GOT3 (cell line): ENCODE measurements around the gene RGP1.

Experiments used
- DNase-seq: peaks from one replicate; lab custom pipeline; 2025; ENCODE audit warnings: mixed read lengths; lab: John Stamatoyannopoulos, UW

Gene RGP1

DNA sequence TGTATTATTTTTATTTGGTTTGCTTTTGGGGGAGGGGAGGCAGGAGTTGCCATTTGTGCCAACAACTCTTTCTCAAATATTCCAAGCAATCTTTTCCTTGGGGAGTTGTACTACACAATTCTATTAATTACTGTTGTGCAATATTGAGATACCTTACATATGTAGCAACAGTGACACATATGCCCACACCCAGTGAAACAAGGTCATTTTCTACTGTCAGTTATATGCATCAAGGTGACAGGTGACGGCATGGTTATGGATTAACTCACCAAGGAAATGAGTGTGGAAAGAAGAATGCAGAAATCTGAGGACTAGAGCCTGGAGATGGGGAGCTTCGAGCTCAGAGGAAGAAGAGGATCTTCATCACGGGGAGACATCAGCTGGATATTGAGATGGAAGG, 22.9 kb downstream of the RGP1 start:
- no peak for DNase-seq

DNA sequence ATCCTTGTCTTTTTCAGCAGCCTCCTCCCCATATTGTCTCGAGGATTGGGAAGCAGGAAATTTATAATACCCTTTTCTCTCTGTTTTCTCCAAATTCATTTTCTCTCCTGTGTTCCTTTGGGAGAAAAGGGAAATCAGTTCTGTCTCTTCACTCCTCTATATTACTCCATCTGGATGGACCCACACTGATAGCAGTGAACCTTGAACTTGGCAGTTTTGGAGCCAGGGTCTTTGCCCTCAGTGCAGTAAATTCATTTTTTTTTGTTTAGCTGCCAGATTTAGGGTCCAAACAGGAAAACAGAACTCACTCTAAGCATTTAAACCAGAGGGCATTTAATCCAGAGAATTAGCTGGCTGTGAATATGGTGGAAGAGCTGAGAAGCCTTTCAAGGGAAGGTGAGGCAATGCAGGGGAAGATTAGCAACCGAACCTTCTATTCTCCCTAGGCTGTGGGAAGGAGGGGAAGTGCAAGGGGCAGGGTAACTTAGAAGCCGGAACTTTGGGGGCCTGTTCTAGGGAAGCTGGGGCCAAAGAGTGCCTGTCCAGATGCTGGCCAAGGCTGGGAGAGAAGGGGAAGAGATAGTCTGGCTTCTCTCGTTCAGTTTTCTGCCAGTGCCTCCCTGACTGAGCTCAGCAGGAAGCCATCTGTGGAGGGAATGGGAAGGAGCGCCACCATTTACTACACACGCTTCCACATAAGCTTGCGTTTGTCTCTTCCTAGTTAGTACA, 26.0 kb downstream of the RGP1 start:
- DNase-seq, result no peak

DNA sequence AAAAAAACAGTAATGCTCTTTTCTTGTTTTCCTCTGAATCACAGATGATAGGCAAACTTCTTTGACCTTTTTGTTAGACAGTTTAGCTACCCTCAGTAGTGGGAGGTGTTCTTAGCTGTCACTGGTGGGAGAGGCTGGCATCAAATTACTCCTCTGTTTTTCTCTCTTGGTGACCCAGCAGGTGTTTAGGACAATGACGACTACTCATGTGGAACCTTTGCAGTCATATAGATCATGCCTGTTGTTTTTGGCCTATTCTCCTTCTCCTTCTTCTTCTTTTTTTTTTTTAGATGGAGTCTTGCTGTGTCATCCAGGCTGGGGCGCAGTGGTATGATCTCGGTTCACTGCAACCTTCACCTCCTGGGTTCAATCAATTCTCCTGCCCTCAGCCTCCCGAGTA, 26.9 kb downstream of the RGP1 start:
- DNase-seq, result no peak

DNA sequence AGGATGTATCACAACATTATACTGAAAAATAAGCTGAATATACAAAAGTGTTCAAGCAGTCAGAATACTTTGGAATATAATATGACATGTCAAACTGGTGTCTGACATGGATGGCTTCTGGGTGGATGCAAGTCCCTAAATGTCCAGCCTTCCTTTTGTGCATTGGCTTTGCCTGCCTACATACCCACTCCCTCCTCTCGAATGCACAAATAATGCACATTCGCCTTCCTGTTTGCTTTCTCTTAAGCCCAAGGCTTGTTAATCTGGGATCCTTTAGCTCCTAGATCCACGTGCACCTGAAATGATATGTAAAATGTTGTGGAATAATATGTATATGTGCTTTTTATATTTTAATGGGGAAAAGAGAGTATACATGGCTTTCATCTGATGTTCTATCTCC, 29.4 kb downstream of the RGP1 start:
- no peak for DNase-seq

DNA sequence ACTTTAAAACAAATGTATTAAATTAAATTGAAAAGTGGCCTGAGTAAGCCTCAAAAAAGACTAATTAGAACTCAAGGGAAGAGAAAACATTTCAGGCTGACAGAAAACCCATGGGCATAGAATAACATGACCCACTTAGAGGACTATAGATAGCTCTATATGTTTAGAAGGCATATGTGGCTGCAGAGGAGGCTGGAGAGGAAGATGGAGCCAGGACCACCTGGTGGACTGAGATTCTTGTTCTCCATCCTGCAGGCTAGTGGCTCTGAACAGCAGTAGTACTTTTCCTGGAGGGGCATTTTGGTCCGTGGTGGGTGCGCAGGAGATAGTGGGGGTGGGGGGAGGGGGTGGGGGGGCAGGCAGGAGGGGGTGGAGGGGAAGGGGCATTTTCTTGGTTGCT, 32.0 kb downstream of the RGP1 start:
- DNase-seq, result no peak

DNA sequence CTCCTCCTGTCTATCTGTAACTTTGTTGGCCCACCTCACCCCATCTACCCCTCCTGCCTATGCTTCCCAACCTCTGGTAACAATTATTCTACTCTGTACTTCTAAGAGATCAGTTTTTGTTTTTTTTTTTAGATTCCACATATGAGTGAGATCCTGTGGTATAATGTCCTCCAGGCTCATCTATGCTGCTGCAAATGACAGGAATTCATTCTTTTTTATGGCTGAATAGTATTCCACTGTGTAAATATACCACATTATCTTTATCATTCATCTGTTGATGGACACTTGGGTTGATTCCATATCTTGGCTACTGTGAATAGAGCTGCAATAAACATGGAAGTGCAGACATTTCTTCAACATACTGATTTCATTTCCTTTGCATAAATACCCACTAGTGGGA, 34.3 kb downstream of the RGP1 start:
- no peak for DNase-seq

DNA sequence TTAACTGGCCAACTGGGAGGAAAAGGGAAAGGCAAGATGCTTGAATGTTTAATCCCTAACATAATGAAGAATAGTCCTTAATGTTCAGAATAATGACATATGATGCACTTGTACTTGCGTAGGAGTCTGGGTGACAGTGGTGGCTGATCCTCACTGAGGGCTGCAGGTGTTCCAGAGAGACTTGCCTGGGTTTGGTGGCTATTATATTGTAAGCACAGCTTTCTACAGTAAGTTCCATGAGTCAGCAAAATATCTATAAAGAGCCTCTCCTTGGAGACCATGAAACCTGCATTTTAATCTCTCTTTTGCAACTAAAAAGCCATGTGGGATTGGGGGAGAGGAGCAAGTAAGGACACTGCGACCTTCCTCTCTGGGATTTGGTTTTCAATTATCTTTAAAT, 40.5 kb downstream of the RGP1 start:
- DNase-seq, result no peak

DNA sequence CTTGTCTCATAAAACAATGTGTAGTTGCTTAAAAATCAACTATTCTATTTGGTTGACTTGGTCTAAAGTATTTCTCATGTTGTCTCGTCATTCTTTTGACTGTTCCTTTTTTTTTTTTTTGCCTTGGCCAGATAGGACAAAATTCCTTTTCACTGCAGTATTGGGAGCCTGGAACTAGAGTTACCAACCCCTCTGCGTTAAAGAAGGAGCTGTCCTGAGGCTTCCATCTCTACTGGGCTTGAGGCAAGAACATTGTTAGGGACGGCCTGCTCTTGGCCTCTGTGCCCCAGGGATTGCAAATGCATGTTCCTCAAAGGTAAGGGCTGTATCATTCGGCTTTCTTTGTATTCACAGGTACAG, 40.9 kb downstream of the RGP1 start:
- DNase-seq, result no peak

DNA sequence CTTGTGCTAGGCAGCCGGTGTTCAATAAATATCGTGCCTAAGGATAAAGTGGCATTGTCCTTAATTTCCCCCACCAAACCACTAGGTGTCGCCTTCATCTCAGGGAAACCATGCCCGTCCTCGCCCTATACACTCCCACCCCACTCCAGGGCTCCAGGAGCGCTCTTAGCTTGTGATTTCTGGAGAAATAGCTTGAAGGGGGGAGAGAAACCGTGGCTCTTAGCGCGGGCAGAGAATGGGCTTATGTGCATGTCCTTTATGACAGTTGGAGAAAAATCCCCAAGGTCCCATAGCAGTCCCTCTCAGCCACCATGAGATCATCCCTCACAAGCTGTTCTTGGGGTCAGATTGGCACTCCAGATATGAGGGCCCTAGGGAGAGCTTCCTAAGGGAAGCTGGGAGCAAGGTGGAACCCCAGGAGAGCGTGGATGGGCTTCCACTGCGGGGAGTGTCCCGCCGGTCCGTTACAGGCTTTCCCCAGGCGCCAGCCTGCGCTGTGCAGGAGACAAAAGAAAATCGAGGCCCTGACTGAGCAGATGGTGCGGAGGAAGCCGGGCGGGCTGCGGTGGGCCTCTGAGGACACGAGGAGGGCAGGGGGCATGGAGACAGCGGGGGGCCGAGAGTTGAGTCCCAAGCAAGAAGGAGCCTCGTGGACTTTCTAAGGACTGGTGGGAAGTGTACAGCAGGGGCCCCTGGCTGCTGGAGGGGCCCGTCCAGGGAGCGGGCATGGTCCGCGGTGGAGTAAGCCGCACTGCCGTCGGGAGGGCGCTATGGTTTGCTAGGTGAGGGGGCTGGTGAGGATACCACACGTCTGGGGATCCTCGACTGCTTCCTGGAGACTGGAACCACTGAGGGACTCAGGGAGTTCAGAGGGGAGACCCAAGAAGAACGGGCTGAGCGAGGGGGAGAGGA, 41.6 kb downstream of the RGP1 start:
- DNase-seq, result no peak

DNA sequence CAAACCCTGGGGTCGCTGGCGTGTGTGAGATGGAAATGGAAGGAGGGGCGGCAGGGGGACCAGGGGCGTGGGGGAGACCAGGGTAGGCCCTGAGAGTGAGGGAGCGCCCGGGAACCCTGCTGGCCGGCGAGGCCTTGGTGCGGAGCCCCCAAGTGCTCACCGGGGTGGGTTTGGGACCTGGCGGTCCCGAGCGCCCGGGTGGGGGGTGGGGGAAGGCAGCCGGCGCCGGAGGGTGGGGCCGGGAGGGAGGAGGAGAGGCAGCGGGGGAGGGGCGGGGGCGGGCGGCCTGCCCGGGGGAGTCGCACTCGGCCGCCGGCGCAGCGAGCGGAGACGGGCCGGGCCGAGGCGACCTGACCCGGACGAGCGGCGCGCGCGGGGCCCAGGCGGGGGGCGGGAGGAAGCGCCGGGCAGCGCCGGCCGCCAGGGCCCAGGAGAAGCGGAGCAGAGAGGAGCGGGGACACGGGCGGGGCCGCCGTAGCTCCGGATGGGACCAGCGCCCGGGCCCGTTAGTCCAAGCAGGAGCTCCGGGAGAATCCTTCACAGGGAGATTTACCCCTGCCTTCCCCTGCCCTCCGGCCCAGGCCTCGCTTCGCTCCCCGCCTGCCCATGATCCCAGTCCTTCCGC, 42.3 kb downstream of the RGP1 start, which contains the start of gene NPR2:
NPR2 (plus strand) TSS at position 295 of the 625 bp plus-strand sequence. CDS start 818 bp downstream, outside the sequence.
- no peak for DNase-seq

DNA sequence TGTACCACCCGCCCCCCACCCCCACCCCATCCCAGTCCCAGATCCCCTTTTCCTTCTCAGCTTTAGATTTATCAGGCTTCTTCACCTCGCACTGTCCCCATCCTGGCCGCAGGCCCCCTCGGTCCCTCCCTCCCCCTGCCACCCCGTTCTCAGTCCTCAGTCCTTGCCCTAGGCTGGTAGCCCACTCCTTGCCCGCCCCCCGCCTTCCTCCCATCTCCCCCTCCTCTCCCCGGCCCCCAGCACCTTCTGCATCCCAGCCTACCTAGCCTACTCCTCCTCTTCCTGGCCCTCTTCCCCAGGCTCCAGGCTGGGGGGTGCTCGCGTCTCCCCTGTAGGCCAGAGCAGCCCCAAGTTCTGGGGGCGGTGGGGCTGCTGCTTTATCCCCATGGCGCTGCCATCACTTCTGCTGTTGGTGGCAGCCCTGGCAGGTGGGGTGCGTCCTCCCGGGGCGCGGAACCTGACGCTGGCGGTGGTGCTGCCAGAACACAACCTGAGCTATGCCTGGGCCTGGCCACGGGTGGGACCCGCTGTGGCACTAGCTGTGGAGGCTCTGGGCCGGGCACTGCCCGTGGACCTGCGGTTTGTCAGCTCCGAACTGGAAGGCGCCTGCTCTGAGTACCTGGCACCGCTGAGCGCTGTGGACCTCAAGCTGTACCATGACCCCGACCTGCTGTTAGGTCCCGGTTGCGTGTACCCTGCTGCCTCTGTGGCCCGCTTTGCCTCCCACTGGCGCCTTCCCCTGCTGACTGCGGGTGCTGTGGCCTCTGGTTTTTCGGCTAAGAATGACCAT, 43.1 kb downstream of the RGP1 start:
- DNase-seq, result no peak

DNA sequence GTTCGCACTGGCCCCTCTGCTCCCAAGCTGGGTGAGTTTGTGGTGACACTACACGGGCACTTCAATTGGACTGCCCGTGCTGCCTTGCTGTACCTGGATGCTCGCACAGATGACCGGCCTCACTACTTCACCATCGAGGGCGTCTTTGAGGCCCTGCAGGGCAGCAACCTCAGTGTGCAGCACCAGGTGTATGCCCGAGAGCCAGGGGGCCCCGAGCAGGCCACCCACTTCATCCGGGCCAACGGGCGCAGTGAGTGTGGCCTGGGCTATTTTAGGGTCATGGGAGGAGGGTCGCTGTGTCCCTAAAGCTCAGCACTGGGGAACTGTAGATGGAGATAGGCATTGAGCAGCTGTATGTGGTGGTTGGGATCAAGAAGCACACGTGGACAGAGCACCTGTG, 43.7 kb downstream of the RGP1 start:
- no peak for DNase-seq

DNA sequence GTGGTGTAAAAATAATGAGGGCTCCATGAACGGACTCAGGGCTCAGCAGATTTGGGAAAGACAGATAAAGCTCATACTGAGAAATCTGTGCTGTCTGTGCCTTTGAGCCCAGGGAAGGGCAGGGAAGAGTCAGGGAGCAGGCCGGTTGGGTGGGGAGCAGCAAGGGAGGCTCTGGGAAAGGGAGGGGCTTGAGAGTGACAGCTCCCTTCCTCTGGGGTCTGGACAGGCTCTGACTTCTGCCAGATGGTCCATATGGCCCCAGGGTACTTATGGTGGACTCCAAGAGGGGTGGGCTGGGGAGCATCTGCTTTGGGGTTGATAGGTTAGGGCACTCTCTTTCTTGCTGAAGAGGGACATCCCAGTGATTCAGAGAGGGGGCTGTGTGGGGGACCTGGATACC, 44.4 kb downstream of the RGP1 start:
- DNase-seq, result no peak

DNA sequence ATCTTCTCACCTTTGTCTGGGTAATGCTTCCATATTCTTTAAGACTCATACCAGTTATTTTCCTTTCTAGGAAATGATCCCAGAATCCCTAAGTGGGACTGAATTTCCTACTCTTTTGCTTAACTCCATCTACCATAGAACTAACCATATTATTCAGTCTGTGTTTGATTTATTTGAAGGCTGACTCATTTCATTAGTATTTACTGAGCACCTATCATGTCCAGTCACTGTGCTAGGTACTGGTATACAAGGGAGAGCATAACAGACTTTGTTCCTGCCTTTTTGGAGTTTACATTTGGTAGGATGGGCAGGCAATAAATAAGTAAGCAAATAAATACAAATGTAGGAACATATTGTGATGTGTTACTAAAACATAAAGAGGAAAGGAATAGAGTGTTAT, 46.6 kb downstream of the RGP1 start:
- DNase-seq, result no peak

DNA sequence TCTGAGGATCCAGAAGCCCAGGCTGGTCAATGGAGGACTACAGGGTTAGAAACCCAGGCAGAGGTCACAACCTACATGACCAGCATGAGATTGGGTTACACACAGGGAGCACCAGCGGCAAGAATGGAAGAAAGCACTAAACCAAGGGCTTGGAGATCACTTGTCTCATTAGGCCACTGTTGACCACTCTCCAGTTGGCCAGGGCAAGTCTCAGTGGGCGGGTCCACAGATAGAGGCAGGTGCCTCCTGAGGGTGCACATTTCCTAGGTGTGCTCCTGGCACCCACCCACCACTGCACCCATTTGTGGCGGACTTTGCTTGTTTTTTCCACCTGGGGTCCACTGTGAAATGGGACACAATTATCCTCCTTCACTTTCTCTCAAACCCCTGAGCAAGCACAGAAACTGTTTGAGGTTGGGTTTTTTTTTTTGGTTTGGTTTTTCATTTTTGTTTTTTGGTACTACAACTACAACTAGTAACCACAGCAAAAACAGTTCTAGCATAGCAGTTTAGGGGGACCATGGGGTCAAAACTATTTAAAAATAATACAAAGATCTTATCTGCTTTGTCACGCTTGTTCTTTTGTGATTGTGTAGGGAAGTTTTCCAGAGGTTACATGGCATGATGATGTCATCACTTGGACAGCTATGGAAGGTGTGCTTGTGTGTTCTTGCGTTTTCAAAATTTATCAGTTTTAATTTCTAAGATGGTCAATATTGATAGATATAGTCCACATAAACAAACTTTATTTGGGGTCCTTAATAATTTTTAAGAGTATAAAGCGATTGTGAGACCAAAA, 48.4 kb downstream of the RGP1 start:
- DNase-seq, result no peak

DNA sequence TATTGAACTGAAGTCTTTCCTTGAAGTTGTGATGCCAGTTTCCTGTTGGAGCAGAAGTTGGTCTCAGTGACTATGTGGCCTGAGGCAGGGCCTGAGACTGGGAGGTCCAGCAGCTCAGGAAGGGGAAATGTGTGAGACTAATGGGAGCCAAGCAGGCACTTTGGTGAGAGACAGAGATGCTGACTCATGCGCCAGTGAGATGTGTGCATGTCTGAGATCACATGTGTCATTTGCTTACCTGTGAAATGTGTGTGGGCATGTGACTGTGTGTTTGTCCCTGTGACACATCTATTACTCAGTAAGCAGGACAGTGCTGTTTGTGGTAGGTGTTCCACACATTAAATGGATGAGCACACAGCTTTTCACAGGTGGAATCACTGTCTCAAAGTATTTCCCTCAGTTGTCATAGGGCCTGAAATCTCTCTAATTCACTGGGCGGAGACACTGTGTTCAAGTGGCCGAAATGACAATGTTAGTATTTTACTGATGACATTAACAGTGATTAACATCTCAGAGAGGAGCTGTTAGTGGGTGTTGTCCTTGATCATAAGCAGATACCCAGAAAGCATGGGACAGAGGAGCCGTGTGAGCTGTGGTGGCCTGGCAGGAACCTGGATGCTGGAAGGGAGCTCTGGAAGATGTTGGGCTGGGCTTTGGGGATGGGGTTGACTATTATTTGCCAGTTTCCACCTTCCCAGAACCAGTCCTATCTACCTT, 49.7 kb downstream of the RGP1 start:
- DNase-seq, result no peak

DNA sequence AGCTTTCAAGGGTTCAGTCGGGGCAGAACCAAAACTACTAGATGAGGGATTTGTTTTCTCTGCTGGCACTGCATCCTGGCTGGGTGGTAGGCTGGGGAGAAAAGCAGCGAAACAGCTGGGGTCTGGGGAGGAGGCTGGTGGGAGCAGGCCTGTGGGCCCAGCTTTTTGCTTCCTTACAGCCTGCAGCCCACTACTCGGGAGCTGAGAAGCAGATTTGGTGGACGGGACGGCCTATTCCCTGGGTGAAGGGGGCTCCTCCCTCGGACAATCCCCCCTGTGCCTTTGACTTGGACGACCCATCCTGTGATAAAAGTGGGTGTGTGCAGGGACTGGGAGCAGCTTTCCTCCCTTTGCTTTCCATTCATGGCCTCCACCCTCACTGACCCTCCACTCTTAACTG, 51.4 kb downstream of the RGP1 start:
- no peak for DNase-seq

DNA sequence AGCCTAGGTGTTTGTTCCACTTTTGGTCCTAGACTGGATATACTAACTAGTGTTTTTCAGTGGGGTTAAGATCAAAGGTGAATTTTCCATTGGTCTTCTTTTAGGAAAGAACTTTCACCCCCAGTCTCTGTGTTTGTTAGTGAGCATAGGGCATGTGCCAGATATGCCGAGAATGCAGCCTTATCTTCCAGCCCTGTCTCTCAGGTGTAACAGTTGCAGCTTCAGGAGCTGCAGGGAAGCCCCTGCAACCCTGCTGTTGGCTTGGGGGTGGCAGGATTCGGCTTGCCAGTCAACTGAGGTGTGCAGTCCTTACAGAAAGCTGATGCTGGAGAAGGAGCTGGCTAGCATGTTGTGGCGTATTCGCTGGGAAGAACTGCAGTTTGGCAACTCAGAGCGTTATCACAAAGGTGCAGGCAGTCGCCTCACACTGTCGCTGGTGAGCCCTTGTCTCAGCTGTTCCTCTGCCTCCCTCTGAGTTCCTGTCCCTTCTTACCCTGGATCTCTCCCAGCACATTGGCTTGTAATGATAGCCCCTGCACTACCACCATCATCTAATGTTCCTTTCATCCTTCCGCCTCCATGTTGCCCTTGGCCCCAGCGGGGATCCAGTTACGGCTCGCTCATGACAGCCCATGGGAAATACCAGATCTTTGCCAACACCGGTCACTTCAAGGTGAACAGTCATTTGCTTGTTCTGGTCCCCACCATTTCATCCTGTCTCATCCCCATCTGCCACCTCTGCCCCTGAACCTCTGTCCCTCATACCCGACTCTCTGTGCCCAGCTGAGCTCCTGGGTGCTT, 52.4 kb downstream of the RGP1 start:
- no peak for DNase-seq

DNA sequence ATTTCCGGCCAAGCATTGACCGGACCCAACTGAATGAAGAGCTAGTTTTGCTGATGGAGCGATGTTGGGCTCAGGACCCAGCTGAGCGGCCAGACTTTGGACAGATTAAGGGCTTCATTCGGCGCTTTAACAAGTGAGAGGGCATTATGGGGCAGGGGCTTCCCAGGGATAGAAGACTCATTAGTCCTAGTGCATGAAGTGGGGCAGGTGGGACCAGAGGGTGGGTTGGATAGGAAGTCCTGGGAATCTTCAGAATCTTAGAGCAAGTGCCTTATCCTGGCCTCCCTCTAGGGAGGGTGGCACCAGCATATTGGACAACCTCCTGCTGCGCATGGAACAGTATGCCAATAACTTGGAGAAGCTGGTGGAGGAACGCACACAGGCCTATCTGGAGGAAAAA, 57.0 kb downstream of the RGP1 start:
- DNase-seq, result no peak
